SK-N-SH (cell line): ENCODE results near the gene MMP23B. TPM values are rescaled to one million over a fixed set of nuclear protein-coding genes. Genes with fewer than 3 reads are reported as not detected.

Experiments used
- CTCF ChIA-PET: fragments of 300-600, 350-600 bp; formaldehyde crosslinking; extraction: SDS; loops from one replicate; lab custom pipeline; 2021; lab: Yijun Ruan, JAX
- POLR2A ChIA-PET: fragments of 350-600 bp; sonication (Branson Sonifier 250); formaldehyde crosslinking; extraction: SDS; loops from one replicate; lab custom pipeline; 2020; ENCODE audit warnings: antibody characterized with exemption, inconsistent platforms; lab: Yijun Ruan, JAX
- DNase-seq: peaks from one replicate; pipeline ENCODE4 v3.0.0; 2012
- H2AFZ ChIP-seq: fragments of 200-600 bp; sonication (generic); 2 replicates; pipeline ENCODE4 v1.8.1; 2016; ENCODE audit warnings: antibody characterized with exemption, mild to moderate bottlenecking, low read depth
- H3F3A ChIP-seq: fragments of 200-600 bp; sonication (generic); replicated peaks from 2 replicates; pipeline ENCODE3; 2016; ENCODE audit warnings: antibody characterized with exemption, mild to moderate bottlenecking; ENCODE audit not compliant: insufficient read depth
- H3K27ac ChIP-seq, 2 experiments: fragments of 200-500 bp in 1 of 2; fragments of 200-600 bp in 1 of 2; sonication (Bioruptor generic) in 1 of 2; sonication (generic), shearing (Covaris generic) in 1 of 2; 2 replicates each; pipeline versions ENCODE4 v1.5.1 to v1.6.1; 2014 to 2016; ENCODE audit warnings: low read depth in 2 of 2, inconsistent platforms in 1 of 2, low read length in 1 of 2, mild to moderate bottlenecking in 1 of 2, mixed read lengths in 1 of 2
- H3K27me3 ChIP-seq: fragments of 200-600 bp; sonication (generic), shearing (Covaris generic); 2 replicates; pipeline ENCODE4 v1.6.1; 2016; ENCODE audit warnings: mixed run types; ENCODE audit not compliant: insufficient read depth
- H3K36me3 ChIP-seq, 2 experiments: fragments of 200-500 bp in 1 of 2; fragments of 200-600 bp in 1 of 2; sonication (Bioruptor generic) in 1 of 2; sonication (generic) in 1 of 2; replicated peaks in 1 of 2; 2 replicates each; pipeline versions ENCODE3 to v1.5.1; 2014 to 2016; ENCODE audit warnings: low read length in 1 of 2, mild to moderate bottlenecking in 1 of 2; ENCODE audit not compliant: insufficient read depth in 2 of 2, control insufficient read depth in 1 of 2
- H3K4me1 ChIP-seq, 2 experiments: fragments of 200-500 bp in 1 of 2; fragments of 200-600 bp in 1 of 2; sonication (Bioruptor generic) in 1 of 2; sonication (generic), shearing (Covaris generic) in 1 of 2; 2 replicates each; pipeline versions ENCODE4 v1.5.1 to v1.6.1; 2014 to 2016; ENCODE audit warnings: low read depth in 1 of 2, low read length in 1 of 2, mixed run types in 1 of 2; ENCODE audit not compliant: insufficient read depth in 2 of 2, control insufficient read depth in 1 of 2
- H3K4me2 ChIP-seq: fragments of 200-600 bp; sonication (generic), shearing (Covaris generic); 2 replicates; pipeline ENCODE4 v1.6.1; 2017; ENCODE audit warnings: mixed run types
- H3K4me3 ChIP-seq, 2 experiments: fragments of 200-500 bp in 1 of 2; fragments of 200-600 bp in 1 of 2; sonication (Bioruptor generic) in 1 of 2; sonication (generic), shearing (Covaris generic) in 1 of 2; 2 replicates each; pipeline versions ENCODE4 v1.5.1 to v1.8.1; 2014 to 2016; ENCODE audit warnings: low read depth in 2 of 2, inconsistent platforms in 1 of 2, low read length in 1 of 2, mild to moderate bottlenecking in 1 of 2, mixed read lengths in 1 of 2, moderate library complexity in 1 of 2
- H3K79me2 ChIP-seq: fragments of 200-600 bp; sonication (generic); 2 replicates; pipeline ENCODE4 v1.8.1; 2017; ENCODE audit warnings: mild to moderate bottlenecking; ENCODE audit not compliant: insufficient read depth
- H3K9ac ChIP-seq: fragments of 200-600 bp; sonication (generic); 2 replicates; pipeline ENCODE4 v1.6.1; 2017; ENCODE audit warnings: mixed run types
- H3K9me2 ChIP-seq: fragments of 200-600 bp; sonication (generic); 2 replicates; pipeline ENCODE4 v1.6.1; 2017; ENCODE audit warnings: mixed run types
- H3K9me3 ChIP-seq: fragments of 200-600 bp; sonication (generic); 2 replicates; pipeline ENCODE4 v1.6.1; 2017; ENCODE audit warnings: mixed run types, mild to moderate bottlenecking, moderate library complexity
- H4K20me1 ChIP-seq: fragments of 200-600 bp; sonication (generic); 2 replicates; pipeline ENCODE4 v1.6.1; 2017; ENCODE audit warnings: mild to moderate bottlenecking, mixed run types; ENCODE audit not compliant: insufficient read depth
- EZH2phosphoT487 ChIP-seq: fragments of 200-600 bp; sonication (generic); IDR thresholded peaks from 2 replicates; pipeline ENCODE4 v1.6.1; 2017; ENCODE audit warnings: low read depth, mixed run types, mild to moderate bottlenecking, antibody characterized with exemption, moderate library complexity, borderline replicate concordance
- FOSL2 ChIP-seq: IDR thresholded peaks from 2 replicates; pipeline ENCODE4 v1.4.0; 2012; ENCODE audit warnings: low read depth, mild to moderate bottlenecking, moderate library complexity, borderline replicate concordance
- FOXJ3 ChIP-seq: sonication (generic); formaldehyde crosslinking; IDR thresholded peaks from 2 replicates; pipeline ENCODE4 v1.5.1; 2020; ENCODE audit warnings: mild to moderate bottlenecking, missing genetic modification reagents
- GABPA ChIP-seq: IDR thresholded peaks from 2 replicates; pipeline ENCODE4 v1.4.0; 2012; ENCODE audit warnings: low read depth, mild to moderate bottlenecking
- IRF3 ChIP-seq: fragments of 150-350 bp; IDR thresholded peaks from 2 replicates; pipeline ENCODE4 v1.6.1; 2016; ENCODE audit warnings: mild to moderate bottlenecking, low read depth, low read length
- MXI1 ChIP-seq: IDR thresholded peaks from 2 replicates; pipeline ENCODE4 v1.6.1; 2012; ENCODE audit warnings: mild to moderate bottlenecking, low read depth, low read length, improper control_type of control experiment
- REST ChIP-seq: IDR thresholded peaks from 2 replicates; pipeline ENCODE4 v1.6.1; 2012; ENCODE audit warnings: mild to moderate bottlenecking, low read depth, low read length, moderate library complexity
- TEAD4 ChIP-seq: IDR thresholded peaks from 2 replicates; pipeline ENCODE4 v1.4.0; 2012; ENCODE audit warnings: mild to moderate bottlenecking, borderline replicate concordance; ENCODE audit not compliant: insufficient read depth
- USF1 ChIP-seq: IDR thresholded peaks from 2 replicates; pipeline ENCODE4 v1.4.0; 2012; ENCODE audit warnings: low read depth, borderline replicate concordance
- ZBTB33 ChIP-seq: IDR thresholded peaks from 2 replicates; pipeline ENCODE4 v1.4.0; 2012; ENCODE audit warnings: low read depth, borderline replicate concordance
- WGBS: methylation state at CpG from one replicate; pipeline ENCODE4 v1.1.6; 2017; ENCODE audit warnings: low lambda C conversion rate; 5-methylcytosine and 5-hydroxymethylcytosine counted together
- polyA plus RNA-seq, 3 experiments: library from polyadenylated mRNA; depleted of rRNA; stranded (reverse); fragments of >200 nt; gene quantifications; 2 replicates each; pipeline ENCODE4 v1.2.3, GENCODE V29; 2012
- TF ChIP-seq, protein P1 (sequence below): fragments of 200-600 bp; sonication (generic); IDR thresholded peaks from 2 replicates; pipeline ENCODE4 v1.6.1; 2017; ENCODE audit warnings: antibody characterized with exemption, mild to moderate bottlenecking, moderate library complexity

Gene MMP23B
- polyA plus RNA-seq, 1 of the 3 experiments (the other 2 are of a cell fraction) = 1.2 TPM

DNA sequence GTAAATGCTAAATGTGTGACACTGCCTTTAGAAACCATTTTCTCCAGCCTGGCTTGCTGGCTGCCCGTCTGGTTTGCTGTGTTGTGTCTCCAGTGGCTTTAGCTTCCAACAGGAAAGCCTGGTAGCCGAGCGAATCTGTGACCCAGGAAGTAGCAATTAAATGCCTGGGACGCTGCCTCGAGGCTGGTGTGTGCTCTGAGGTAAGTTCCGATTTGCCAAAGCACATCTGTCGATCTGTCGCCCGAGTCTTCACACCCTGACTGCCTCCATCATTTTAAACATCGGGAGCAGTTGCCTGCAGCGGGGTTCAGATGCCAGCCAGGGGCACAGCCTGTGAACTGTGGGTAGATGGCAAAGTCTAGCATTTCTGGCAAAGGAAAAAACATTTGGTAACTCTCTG is 14.5 kb upstream of the MMP23B start:
- 95% methylated on average over 10 of the region's 11 CpGs for WGBS
- H4K20me1 ChIP-seq = peaks cover 10% of the 10 kb centered on the region
- DNase-seq = no peak

More for the DNA sequence above, 14.5 kb upstream of the MMP23B start:
- ChIA-PET POLR2A (no interaction called here), CTCF (interaction anchor here (0.6 kb wide), 1 partner anchor 211 kb away, joined by 3 read pairs; no protein-coding TSS in a partner anchor)
- H3K27me3 ChIP-seq = no peaks in the 10 kb centered on the region
- peaks cover 49% of the 10 kb centered on the region for H3K79me2 ChIP-seq
- H3K9me2 ChIP-seq = no peaks in the 10 kb centered on the region
- H3F3A ChIP-seq = no peaks in the 10 kb centered on the region
- peak overlapping the region; percentile 90; the same call in 1 of the 2 replicates for H3K4me2 ChIP-seq
- no peak overlapping the region for H3K27ac ChIP-seq
- H3K9me3 ChIP-seq = no peaks in the 10 kb centered on the region
- H3K36me3 ChIP-seq = peaks cover 3 to 7% of the 10 kb centered on the region in 2 experiments
- H3K9ac ChIP-seq = no peak overlapping the region
- no peak overlapping the region for H3K4me3 ChIP-seq
- H2AFZ ChIP-seq = no peak overlapping the region
- peaks cover 0 to 18% of the 10 kb centered on the region in 2 experiments; a peak in 1 of 4 replicates for H3K4me1 ChIP-seq
- TF ChIP-seq MXI1 (no peak), IRF3 (no peak), GABPA (no peak), EZH2phosphoT487 (no peak), FOSL2 (no peak), TEAD4 (no peak), REST (no peak), USF1 (no peak), ZBTB33 (no peak), FOXJ3 (CRISPR knock-in tag) (no peak)
- TF ChIP-seq, protein P1, sequence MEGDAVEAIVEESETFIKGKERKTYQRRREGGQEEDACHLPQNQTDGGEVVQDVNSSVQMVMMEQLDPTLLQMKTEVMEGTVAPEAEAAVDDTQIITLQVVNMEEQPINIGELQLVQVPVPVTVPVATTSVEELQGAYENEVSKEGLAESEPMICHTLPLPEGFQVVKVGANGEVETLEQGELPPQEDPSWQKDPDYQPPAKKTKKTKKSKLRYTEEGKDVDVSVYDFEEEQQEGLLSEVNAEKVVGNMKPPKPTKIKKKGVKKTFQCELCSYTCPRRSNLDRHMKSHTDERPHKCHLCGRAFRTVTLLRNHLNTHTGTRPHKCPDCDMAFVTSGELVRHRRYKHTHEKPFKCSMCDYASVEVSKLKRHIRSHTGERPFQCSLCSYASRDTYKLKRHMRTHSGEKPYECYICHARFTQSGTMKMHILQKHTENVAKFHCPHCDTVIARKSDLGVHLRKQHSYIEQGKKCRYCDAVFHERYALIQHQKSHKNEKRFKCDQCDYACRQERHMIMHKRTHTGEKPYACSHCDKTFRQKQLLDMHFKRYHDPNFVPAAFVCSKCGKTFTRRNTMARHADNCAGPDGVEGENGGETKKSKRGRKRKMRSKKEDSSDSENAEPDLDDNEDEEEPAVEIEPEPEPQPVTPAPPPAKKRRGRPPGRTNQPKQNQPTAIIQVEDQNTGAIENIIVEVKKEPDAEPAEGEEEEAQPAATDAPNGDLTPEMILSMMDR = no peak
